ENCODE results near the gene C1orf174. TPM values are rescaled to one million over a fixed set of nuclear protein-coding genes. Genes with fewer than 3 reads are reported as not detected.

Gene C1orf174
- total RNA-seq, 4 donors from 2014 or later, result 20.1 to 37.1 (median 31.4) TPM

DNA sequence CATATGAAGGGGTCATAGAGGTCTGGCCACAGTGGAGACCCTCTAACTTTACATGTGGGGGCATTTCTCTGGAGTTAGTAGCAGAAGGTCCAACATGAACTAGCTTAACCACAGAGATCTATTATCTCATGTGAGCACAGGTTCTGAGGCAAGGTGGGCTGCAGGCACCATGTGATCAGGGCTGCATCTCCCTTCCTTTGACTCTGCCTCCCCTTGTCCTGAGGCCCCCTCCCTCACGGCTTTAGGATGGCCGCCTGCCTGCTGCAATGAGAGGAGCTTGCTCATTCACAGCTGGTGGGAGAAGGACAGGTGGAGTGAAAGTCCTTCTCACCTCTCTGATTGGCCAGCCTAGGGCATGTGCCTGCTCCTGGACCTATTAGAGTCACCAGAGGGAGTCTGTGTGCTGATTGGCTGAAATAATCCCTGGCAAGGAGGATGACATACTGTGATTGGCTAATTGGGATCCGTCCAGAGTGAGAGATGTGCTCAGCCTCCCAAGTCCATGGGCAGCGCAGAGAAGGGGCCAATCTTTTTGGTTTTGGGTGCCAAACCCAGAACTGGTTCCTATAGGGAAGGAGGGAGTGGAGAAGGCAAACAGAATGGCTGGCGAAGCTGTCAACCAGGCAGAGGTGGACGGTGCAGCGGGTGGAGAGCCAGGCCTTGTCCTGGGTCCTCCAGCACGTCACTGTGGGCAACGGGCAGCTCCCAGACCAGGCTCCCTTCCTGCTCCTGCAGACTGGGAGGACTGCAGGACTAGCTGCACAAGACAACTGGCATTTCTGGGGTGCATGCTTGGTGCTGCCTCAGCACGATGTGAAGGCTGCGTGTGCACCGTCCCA, 39.4 kb upstream of the C1orf174 start:
- H3K9me3 ChIP-seq, result no peaks in the 10 kb centered on the region
- no peaks in the 10 kb centered on the region for H3K36me3 ChIP-seq
- H3K27me3 ChIP-seq, result no peaks in the 10 kb centered on the region
- no peak overlapping the region for H3K4me3 ChIP-seq
- no peak for DNase-seq
- TF ChIP-seq, protein P1, sequence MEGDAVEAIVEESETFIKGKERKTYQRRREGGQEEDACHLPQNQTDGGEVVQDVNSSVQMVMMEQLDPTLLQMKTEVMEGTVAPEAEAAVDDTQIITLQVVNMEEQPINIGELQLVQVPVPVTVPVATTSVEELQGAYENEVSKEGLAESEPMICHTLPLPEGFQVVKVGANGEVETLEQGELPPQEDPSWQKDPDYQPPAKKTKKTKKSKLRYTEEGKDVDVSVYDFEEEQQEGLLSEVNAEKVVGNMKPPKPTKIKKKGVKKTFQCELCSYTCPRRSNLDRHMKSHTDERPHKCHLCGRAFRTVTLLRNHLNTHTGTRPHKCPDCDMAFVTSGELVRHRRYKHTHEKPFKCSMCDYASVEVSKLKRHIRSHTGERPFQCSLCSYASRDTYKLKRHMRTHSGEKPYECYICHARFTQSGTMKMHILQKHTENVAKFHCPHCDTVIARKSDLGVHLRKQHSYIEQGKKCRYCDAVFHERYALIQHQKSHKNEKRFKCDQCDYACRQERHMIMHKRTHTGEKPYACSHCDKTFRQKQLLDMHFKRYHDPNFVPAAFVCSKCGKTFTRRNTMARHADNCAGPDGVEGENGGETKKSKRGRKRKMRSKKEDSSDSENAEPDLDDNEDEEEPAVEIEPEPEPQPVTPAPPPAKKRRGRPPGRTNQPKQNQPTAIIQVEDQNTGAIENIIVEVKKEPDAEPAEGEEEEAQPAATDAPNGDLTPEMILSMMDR (IDR thresholded peaks at IDR 0.05), result no peak
- TF ChIP-seq POLR2A (IDR thresholded peaks at IDR 0.05), result no peak
- no peak overlapping the region for H3K27ac ChIP-seq
- H3K4me1 ChIP-seq, result no peaks in the 10 kb centered on the region

DNA sequence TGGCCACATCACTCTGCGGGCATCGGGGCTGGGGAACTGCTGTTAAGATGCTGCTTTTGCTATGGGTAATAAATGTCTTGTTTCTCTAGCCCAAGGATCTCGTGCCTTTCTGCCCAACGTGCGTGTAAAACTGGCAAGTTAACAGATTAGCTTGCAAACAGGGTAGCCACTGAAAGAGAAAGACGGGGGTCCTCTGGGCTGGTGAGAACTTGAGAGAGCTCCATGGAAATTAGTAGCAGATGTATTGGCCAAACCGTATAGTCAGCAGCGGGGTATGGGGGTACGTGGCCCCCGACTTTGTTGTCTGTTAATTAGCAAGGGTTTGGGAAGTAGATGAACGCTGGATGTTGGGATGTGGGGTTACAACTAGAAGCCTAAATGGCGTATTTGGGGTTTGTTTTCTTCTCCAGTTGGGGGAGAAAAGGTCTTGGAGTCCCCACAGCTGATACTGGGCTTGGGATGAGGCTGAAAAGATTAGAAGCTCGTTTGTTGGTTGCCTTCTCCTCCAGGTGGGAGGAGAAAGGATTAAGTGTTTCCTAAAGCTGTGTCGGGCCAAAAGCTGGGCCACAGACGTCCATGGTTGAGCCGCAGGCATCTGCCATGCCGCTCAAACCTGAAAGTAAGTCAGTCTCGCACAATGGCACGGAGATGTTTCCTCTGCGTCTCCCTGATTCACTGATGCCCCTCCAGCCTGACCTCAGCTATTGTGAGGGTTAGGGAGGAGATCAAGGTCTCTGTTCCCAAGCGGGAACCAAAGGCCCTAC, 32.3 kb upstream of the C1orf174 start:
- Histone ChIP-seq H3K4me3 (no peak overlapping the region), H3K9me3 (no peaks in the 10 kb centered on the region), H3K27ac (no peak overlapping the region), H3K4me1 (no peaks in the 10 kb centered on the region), H3K36me3 (no peaks in the 10 kb centered on the region), H3K27me3 (no peaks in the 10 kb centered on the region)
- no peak for DNase-seq
- TF ChIP-seq POLR2A (IDR thresholded peaks at IDR 0.05), result no peak
- TF ChIP-seq, protein P1 (IDR thresholded peaks at IDR 0.05), result no peak

DNA sequence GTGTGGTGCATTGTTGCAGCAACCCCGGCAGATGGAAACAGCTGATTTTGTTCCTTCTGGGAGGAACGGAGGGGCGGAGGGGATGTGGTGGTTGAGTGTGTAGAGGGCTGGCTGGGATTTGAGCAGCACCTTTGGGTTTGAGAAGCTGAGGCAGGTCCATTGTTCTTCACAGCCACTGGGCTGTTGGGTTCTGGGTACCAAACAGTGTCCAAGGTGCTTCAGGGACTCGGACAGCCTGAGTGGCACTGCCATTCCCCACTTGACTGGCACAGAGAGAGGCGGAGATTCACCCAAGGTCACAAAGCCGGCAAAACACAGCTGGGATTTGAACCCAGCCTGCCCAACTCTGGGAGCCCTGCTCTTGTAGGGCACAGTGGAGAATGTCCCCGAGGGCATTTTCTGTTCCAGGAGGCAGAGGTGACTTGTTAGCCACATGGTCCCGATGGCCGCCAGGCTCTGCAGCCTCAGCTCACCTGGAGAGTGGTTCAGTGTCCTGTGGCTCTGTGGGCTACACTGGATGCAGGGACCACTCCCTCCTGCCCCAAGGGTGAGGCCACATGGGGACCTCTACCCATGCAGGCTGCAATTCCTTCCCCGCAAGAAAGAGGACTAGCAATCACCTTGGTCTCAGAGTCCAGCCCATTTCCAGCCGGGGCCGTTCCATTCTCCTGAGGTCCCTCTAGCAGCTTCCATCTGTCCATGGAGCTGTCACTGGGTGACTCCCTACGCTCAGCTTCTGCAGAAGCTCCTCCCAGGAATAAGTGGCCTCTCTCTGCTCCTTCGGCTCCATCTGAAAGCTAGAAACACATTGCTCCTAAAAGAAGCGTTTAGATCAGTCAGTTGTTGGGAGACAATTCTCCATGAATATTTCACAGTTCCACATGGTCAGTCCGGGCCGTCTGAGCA, 31.2 kb upstream of the C1orf174 start:
- Histone ChIP-seq H3K4me3 (no peak overlapping the region), H3K9me3 (no peaks in the 10 kb centered on the region), H3K27me3 (no peaks in the 10 kb centered on the region), H3K4me1 (no peaks in the 10 kb centered on the region), H3K36me3 (no peaks in the 10 kb centered on the region), H3K27ac (no peak overlapping the region)
- no peak for TF ChIP-seq POLR2A (IDR thresholded peaks at IDR 0.05)
- TF ChIP-seq, protein P1 (IDR thresholded peaks at IDR 0.05), result no peak
- DNase-seq, result no peak

DNA sequence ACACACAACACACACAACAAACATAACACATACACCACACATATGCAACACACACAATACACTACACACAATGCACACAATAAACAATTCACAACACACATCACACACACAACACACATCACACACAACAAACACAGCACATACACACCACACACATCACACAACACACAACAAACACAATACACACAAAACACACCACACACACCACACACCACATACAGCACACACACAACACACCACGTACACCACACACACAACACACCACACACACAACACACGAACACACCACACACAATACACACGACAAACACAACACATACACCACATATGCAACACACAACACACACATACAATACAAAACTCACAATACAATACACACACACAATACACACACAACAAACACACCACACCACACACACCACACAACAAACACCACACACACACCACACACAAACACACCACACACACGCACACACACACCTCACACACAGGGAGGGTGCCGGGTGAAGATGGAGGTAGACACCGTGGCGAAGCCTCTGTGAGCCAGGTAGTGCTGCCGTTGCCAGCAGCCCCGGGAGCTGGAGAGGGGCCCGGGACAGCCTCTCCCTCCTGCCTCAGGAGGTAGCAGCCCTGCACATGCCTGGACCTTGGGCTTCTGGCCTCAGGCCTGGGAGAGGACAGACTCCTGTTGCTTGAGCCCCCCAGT, 30.4 kb upstream of the C1orf174 start:
- Histone ChIP-seq H3K9me3 (no peaks in the 10 kb centered on the region), H3K27me3 (no peaks in the 10 kb centered on the region), H3K27ac (no peak overlapping the region), H3K36me3 (no peaks in the 10 kb centered on the region), H3K4me3 (no peak overlapping the region), H3K4me1 (no peaks in the 10 kb centered on the region)
- no peak for DNase-seq
- TF ChIP-seq, protein P1 (IDR thresholded peaks at IDR 0.05), result no peak

DNA sequence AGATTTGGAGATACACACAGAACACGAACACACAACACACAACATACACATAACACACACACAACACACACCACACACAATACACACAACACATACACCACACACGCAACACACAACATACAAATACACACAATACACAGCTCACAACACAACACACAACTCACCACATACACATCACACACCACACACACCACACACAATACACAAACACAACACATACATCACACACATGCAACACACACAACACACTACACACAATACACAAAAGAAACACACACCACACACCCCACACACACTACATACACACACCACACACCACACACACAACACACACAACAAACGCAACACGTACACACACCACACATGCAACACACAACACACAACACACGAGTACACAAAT, 29.1 kb upstream of the C1orf174 start:
- no peaks in the 10 kb centered on the region for H3K4me1 ChIP-seq
- H3K27ac ChIP-seq, result no peak overlapping the region
- H3K9me3 ChIP-seq, result no peaks in the 10 kb centered on the region
- no peaks in the 10 kb centered on the region for H3K36me3 ChIP-seq
- TF ChIP-seq, protein P1 (IDR thresholded peaks at IDR 0.05), result no peak
- TF ChIP-seq POLR2A (IDR thresholded peaks at IDR 0.05), result no peak
- H3K4me3 ChIP-seq, result no peak overlapping the region
- no peaks in the 10 kb centered on the region for H3K27me3 ChIP-seq
- DNase-seq, result no peak
